Heart left ventricle (tissue), 13 donors: Measurements from ENCODE around the gene HS6ST3.

Experiments
- POLR2A ChIP-seq, 2 donors: fragments of 450-650 bp; IDR thresholded peaks; one replicate each; pipeline ENCODE4 v1.6.1; 2017; ENCODE audit warnings: antibody characterized with exemption in 2 of 2, mild to moderate bottlenecking in 2 of 2, moderate library complexity in 2 of 2
- TF ChIP-seq, protein P1 (sequence below), 12 donors: fragments of 200-600 bp; sonication (generic) in 4 of 12; IDR thresholded peaks; one replicate each; pipeline versions ENCODE4 v1.5.0 to v1.8.0; 2018 to 2022; ENCODE audit warnings: antibody characterized with exemption in 12 of 12, mild to moderate bottlenecking in 5 of 12
- donor health status: ischemic (EF 13 %, LVEDD 7.1; RV severe dilation, severe dysfunction).
- donor health status: DM: no; HTN: yes; CAD: no.
- donor health status: DM: no; HTN: no; CAD: no.
- donor health status: ischemic (EF 25% LVEDD 6.9; RV normal size, moderate dysfunction).
- donor health status: ischemic (EF 25% LVEDD 5.7; RV mildly dilated, moderate dysfunction).
- donor health status: ischemic (EF 35%, LVEDD 5.7; RV mildly dilated, moderate dysfunction).
- donor health status: nonischemic (EF 11% LVEDD 7.7; RV severe dilation, severe dysfunction).
- donor health status: DM: yes; HTN: yes; CAD: no.
- donor health status: PGD.
- donor health status: ischemic (EF 29% LVEDD 5.4; RV normal size, mild dysfunction).
- donor health status: nonischemic (EF 23%, LVEDD 6.1; RV moderate dilation, normal function).

DNA sequence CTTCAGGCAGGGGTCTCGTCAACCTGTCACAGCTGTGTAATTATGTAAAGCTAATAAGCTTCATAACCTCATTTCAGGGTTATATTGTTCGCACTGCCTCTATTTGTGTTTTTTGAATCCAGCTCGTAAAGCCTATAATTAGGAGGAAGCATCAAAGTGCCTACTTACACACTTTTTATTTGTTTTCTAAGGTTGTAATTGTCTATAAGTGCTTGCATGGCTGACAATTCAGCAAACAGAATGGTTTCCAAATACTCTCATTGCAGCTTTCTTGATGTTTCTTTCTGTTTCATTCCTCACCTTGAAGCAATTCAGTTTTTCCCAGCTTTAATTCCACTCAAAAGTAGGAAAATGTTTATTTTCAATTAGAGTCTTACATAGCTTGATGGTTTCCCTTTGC lies 336.3 kb downstream of the HS6ST3 start:
- TF ChIP-seq, protein P1, sequence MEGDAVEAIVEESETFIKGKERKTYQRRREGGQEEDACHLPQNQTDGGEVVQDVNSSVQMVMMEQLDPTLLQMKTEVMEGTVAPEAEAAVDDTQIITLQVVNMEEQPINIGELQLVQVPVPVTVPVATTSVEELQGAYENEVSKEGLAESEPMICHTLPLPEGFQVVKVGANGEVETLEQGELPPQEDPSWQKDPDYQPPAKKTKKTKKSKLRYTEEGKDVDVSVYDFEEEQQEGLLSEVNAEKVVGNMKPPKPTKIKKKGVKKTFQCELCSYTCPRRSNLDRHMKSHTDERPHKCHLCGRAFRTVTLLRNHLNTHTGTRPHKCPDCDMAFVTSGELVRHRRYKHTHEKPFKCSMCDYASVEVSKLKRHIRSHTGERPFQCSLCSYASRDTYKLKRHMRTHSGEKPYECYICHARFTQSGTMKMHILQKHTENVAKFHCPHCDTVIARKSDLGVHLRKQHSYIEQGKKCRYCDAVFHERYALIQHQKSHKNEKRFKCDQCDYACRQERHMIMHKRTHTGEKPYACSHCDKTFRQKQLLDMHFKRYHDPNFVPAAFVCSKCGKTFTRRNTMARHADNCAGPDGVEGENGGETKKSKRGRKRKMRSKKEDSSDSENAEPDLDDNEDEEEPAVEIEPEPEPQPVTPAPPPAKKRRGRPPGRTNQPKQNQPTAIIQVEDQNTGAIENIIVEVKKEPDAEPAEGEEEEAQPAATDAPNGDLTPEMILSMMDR (IDR thresholded peaks at IDR 0.05): no peak
- TF ChIP-seq POLR2A (IDR thresholded peaks at IDR 0.05): no peak
